CD14-positive monocyte (primary cell): ENCODE data around the gene FNDC3B. TPM values are rescaled to one million over a fixed set of nuclear protein-coding genes. Genes with fewer than 3 reads are reported as not detected.
A peak's percentile ranks its signal among the peaks of the same experiment; 100 is the strongest.

Source experiments
- DNase-seq, 3 donors: peaks; one replicate each; pipeline ENCODE4 v3.0.0-alpha.2; 2011 to 2022
- H2AFZ ChIP-seq: 2 replicates; pipeline ENCODE4 v1.6.0; 2012; ENCODE audit warnings: mild to moderate bottlenecking, low read depth, low read length, inconsistent platforms; ENCODE audit not compliant: insufficient read depth, poor library complexity, severe bottlenecking
- H3K27ac ChIP-seq, 2 donors: 1 replicate in 1 of 2; 2 replicates in 1 of 2; pipeline ENCODE4 v1.5.1; 2012 to 2013; ENCODE audit warnings: low read length in 2 of 2, control low read depth in 1 of 2, inconsistent platforms in 1 of 2, low read depth in 1 of 2, mild to moderate bottlenecking in 1 of 2
- H3K27me3 ChIP-seq, 2 donors: one replicate each; pipeline versions ENCODE4 v1.6.0 to v1.6.1; 2011 to 2013; ENCODE audit warnings: low read length in 2 of 2; ENCODE audit not compliant: control insufficient read depth in 2 of 2, insufficient read depth in 2 of 2
- H3K36me3 ChIP-seq, 2 donors: replicated peaks in 1 of 2; 1 replicate in 1 of 2; 2 replicates in 1 of 2; pipeline versions ENCODE4 v1.5.1 to v1.6.1; 2012 to 2013; ENCODE audit warnings: low read length in 2 of 2, control low read depth in 1 of 2, inconsistent platforms in 1 of 2, mild to moderate bottlenecking in 1 of 2; ENCODE audit not compliant: insufficient read depth in 2 of 2, control insufficient read depth in 1 of 2
- H3K4me1 ChIP-seq, 2 donors: 1 replicate in 1 of 2; 2 replicates in 1 of 2; pipeline versions ENCODE4 v1.5.1 to v1.6.1; 2012 to 2013; ENCODE audit warnings: low read length in 2 of 2, control low read depth in 1 of 2, inconsistent platforms in 1 of 2, mild to moderate bottlenecking in 1 of 2, moderate library complexity in 1 of 2; ENCODE audit not compliant: insufficient read depth in 2 of 2, control insufficient read depth in 1 of 2
- H3K4me2 ChIP-seq: replicated peaks from 2 replicates; pipeline ENCODE3; 2012; ENCODE audit warnings: low read length, moderate library complexity, mild to moderate bottlenecking; ENCODE audit not compliant: poor library complexity, severe bottlenecking; ENCODE audit errors: extremely low read depth
- H3K4me3 ChIP-seq, 3 experiments: fragments of 200-600 bp in 1 of 3; sonication (generic) in 1 of 3; replicated peaks in 1 of 3; 1 replicate in 2 of 3; 2 replicates in 1 of 3; pipeline ENCODE4 v1.5.1; 2011 to 2013; ENCODE audit warnings: low read length in 3 of 3, mild to moderate bottlenecking in 3 of 3, control low read depth in 2 of 3, low read depth in 2 of 3, inconsistent platforms in 1 of 3, moderate library complexity in 1 of 3
- H3K79me2 ChIP-seq: 2 replicates; pipeline ENCODE4 v1.6.0; 2012; ENCODE audit warnings: mild to moderate bottlenecking, control low read depth, inconsistent platforms, low read length, moderate library complexity; ENCODE audit not compliant: insufficient read depth
- H3K9ac ChIP-seq: 2 replicates; pipeline ENCODE4 v1.6.0; 2017; ENCODE audit warnings: low read length, mild to moderate bottlenecking; ENCODE audit not compliant: insufficient read depth, poor library complexity, severe bottlenecking
- H3K9me3 ChIP-seq, 2 donors: replicated peaks in 1 of 2; 1 replicate in 1 of 2; 2 replicates in 1 of 2; pipeline versions ENCODE4 v1.5.1 to v1.6.1; 2012 to 2013; ENCODE audit warnings: low read length in 2 of 2, control low read depth in 1 of 2; ENCODE audit not compliant: control insufficient read depth in 1 of 2, insufficient read depth in 1 of 2
- H4K20me1 ChIP-seq: 2 replicates; pipeline ENCODE4 v1.6.0; 2012; ENCODE audit warnings: mild to moderate bottlenecking, low read length, control low read depth, moderate library complexity; ENCODE audit not compliant: insufficient read depth
- H3K27ac Mint-ChIP-seq, 7 donors: one replicate each; pipeline ENCODE4 v1.8.0; 2020; ENCODE audit warnings: mild to moderate bottlenecking in 7 of 7, mixed read lengths in 7 of 7, moderate library complexity in 6 of 7, inconsistent platforms in 2 of 7
- H3K27me3 Mint-ChIP-seq, 3 donors: one replicate each; pipeline ENCODE4 v1.8.0; 2021 to 2022; ENCODE audit warnings: low read depth in 3 of 3, mild to moderate bottlenecking in 3 of 3, mixed read lengths in 3 of 3, moderate library complexity in 3 of 3, inconsistent platforms in 1 of 3
- H3K36me3 Mint-ChIP-seq, 2 donors: one replicate each; pipeline ENCODE4 v1.8.0; 2020; ENCODE audit warnings: mixed read lengths in 2 of 2, inconsistent platforms in 1 of 2, mild to moderate bottlenecking in 1 of 2
- H3K4me1 Mint-ChIP-seq: one replicate; pipeline ENCODE4 v1.8.0; 2020; ENCODE audit warnings: mild to moderate bottlenecking, mixed read lengths
- H3K4me3 Mint-ChIP-seq, 2 donors: one replicate each; pipeline ENCODE4 v1.8.0; 2020; ENCODE audit warnings: mild to moderate bottlenecking in 2 of 2, mixed read lengths in 2 of 2, moderate library complexity in 1 of 2
- H3K9me3 Mint-ChIP-seq, 7 donors: one replicate each; pipeline ENCODE4 v1.8.0; 2020 to 2022; ENCODE audit warnings: mixed read lengths in 7 of 7, mild to moderate bottlenecking in 6 of 7, moderate library complexity in 6 of 7, inconsistent platforms in 2 of 7
- WGBS: methylation state at CpG from one replicate; pipeline ENCODE4 v1.1.5; 2013; ENCODE audit warnings: missing lambda C conversion rate; ENCODE audit not compliant: insufficient coverage; 5-methylcytosine and 5-hydroxymethylcytosine counted together
- intact Hi-C, 2 donors: fragments of 100-400 bp; cut with micrococcal nuclease; formaldehyde crosslinking; loops; one replicate each; pipeline versions ENCODE4 v1.15.0 to v1.15.1; 2023
- polyA plus RNA-seq, 3 donors: library from polyadenylated mRNA; depleted of rRNA in 1 of 3; unstranded in 2 of 3; stranded (reverse) in 1 of 3; fragments of 300-500 nt in 2 of 3; fragments of >200 nt in 1 of 3; fragmentation: Illumina TruSeq in 2 of 3; gene quantifications; 1 replicate in 2 of 3; 2 replicates in 1 of 3; pipeline ENCODE4 v1.2.3, GENCODE V29; 2012 to 2021
- TF ChIP-seq, protein P1 (sequence below): fragments of 200-600 bp; IDR thresholded peaks from one replicate; pipeline ENCODE4 v1.8.0; 2022; ENCODE audit warnings: antibody characterized with exemption, mild to moderate bottlenecking

FNDC3B gene
- polyA plus RNA-seq, 3 donors = 19.6 to 36.1 (median 25.7) TPM

DNA sequence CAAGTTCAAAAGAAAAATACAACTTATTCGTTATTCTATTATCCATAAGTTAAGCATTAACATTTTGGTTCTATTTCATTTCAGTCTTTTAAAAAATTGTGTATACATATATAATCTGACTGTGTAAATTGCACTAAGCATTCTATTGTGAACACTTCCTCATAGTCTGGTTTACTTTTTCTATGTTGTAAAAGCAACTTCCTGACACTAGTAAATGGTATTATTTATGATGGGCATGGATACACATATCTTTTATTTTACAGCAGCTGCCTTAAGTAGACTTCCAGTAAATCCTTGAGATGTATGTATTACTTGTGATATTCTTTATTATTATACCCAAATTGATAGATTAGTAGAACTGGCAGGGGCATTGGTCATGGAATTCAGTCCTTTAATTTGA lies 58.2 kb downstream of the FNDC3B start:
- H3K27ac Mint-ChIP-seq = peak overlapping the region in 5 of 7 donors; percentile 6 to 82 (median 59)
- peaks cover 2 to 8% of the 10 kb centered on the region in 2 donors for H3K36me3 Mint-ChIP-seq
- no CpG with 5 or more reads among the region's 1 CpG for WGBS
- Histone ChIP-seq H3K9me3 (peaks cover 0 to 7% of the 10 kb centered on the region in 2 donors), H4K20me1 (peaks cover 64% of the 10 kb centered on the region), H3K4me2 (no peak overlapping the region), H2AFZ (no peak overlapping the region), H3K36me3 (no peaks in the 10 kb centered on the region), H3K27me3 (no peaks in the 10 kb centered on the region), H3K9ac (no peak overlapping the region), H3K4me3 (no peak overlapping the region), H3K79me2 (peaks cover 96% of the 10 kb centered on the region), H3K4me1 (peaks cover 21 to 50% of the 10 kb centered on the region in 2 donors), H3K27ac (peak overlapping the region in 1 of 2 donors; percentile 20)
- peaks cover 0 to 12% (median 2%) of the 10 kb centered on the region in 7 donors for H3K9me3 Mint-ChIP-seq
- TF ChIP-seq, protein P1, sequence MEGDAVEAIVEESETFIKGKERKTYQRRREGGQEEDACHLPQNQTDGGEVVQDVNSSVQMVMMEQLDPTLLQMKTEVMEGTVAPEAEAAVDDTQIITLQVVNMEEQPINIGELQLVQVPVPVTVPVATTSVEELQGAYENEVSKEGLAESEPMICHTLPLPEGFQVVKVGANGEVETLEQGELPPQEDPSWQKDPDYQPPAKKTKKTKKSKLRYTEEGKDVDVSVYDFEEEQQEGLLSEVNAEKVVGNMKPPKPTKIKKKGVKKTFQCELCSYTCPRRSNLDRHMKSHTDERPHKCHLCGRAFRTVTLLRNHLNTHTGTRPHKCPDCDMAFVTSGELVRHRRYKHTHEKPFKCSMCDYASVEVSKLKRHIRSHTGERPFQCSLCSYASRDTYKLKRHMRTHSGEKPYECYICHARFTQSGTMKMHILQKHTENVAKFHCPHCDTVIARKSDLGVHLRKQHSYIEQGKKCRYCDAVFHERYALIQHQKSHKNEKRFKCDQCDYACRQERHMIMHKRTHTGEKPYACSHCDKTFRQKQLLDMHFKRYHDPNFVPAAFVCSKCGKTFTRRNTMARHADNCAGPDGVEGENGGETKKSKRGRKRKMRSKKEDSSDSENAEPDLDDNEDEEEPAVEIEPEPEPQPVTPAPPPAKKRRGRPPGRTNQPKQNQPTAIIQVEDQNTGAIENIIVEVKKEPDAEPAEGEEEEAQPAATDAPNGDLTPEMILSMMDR = no peak
- no peak overlapping the region for H3K4me3 Mint-ChIP-seq
- peaks cover 64% of the 10 kb centered on the region for H3K4me1 Mint-ChIP-seq
- intact Hi-C loops = no loop called here
- DNase-seq = peak in 1 of 3 donors; percentile 55
- no peaks in the 10 kb centered on the region for H3K27me3 Mint-ChIP-seq

DNA sequence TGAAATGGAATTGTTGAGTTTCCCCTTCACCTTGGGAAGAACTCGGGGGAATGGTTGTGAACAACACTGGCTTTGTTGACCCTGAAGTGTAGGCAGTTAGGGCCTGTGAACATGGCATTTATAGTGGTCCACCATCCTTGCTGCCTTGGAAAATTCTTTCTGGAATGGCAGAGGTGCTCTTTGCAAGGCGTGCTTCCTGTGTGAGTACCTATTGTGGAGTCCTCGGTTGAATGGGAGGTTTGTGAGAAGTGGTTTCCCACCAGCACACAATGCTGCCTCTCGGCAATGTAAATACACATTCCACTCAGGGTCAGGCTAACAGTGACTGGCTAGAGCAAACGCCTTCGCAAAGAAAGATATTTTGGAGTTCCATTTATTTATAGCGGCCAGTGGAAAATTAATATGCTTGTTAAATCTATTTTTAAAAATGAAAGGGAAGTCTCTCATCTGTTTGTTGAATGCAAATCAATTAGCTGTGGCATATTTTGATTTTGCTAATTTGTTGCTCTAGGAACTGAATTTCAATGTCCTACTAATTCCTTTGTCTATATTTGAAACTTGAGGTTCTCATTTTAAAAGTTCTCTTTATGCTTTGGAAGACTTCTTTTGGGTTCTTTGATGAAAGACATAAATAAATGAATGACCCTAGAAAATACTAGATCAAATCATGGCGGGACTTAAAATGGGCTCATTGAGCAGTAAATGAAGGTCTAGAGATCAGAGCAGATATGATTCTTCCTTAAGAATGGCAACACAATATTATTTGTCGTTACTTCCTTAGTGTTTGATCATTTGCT lies 59.5 kb downstream of the FNDC3B start:
- Histone ChIP-seq H2AFZ (no peak overlapping the region), H3K4me1 (peaks cover 25 to 61% of the 10 kb centered on the region in 2 donors), H3K4me3 (no peak overlapping the region), H3K9me3 (peaks cover 0 to 3% of the 10 kb centered on the region in 2 donors), H4K20me1 (peaks cover 73% of the 10 kb centered on the region), H3K27me3 (no peaks in the 10 kb centered on the region), H3K79me2 (peaks cover 98% of the 10 kb centered on the region), H3K27ac (no peak overlapping the region), H3K36me3 (no peaks in the 10 kb centered on the region), H3K9ac (no peak overlapping the region), H3K4me2 (no peak overlapping the region)
- no peak for DNase-seq
- TF ChIP-seq, protein P1 = no peak
- 93% methylated on average over 3 of the region's 9 CpGs for WGBS
- Mint-ChIP-seq H3K27ac (peak overlapping the region in 5 of 7 donors; percentile 48 to 79 (median 52)), H3K9me3 (peaks cover 0 to 4% (median 0%) of the 10 kb centered on the region in 7 donors), H3K4me1 (peaks cover 72% of the 10 kb centered on the region), H3K27me3 (no peaks in the 10 kb centered on the region), H3K4me3 (no peak overlapping the region), H3K36me3 (peaks cover 2 to 8% of the 10 kb centered on the region in 2 donors)
- intact Hi-C loops = no loop called here
